Liver (tissue), 3 donors: Measurements from ENCODE around the gene XPNPEP1.

Experiments
- ATF3 ChIP-seq: IDR thresholded peaks from 2 replicates; pipeline ENCODE4 v1.6.1; 2016; ENCODE audit warnings: antibody characterized with exemption
- CTCF ChIP-seq: fragments of 150-350 bp; IDR thresholded peaks from 2 replicates; pipeline ENCODE4 v1.5.1; 2017; ENCODE audit warnings: improper control_type of control experiment, low read depth, low read length; ENCODE audit not compliant: missing input control
- EGR1 ChIP-seq, 2 donors: IDR thresholded peaks; 2 replicates each; pipeline ENCODE4 v1.6.1; 2016 to 2018; ENCODE audit warnings: antibody characterized with exemption in 2 of 2, low read depth in 2 of 2
- FOXA1 ChIP-seq: IDR thresholded peaks from 2 replicates; pipeline ENCODE4 v1.6.1; 2016; ENCODE audit warnings: antibody characterized with exemption
- GABPA ChIP-seq, 2 donors: IDR thresholded peaks in 1 of 2; conservative IDR thresholded peaks in 1 of 2; 2 replicates each; pipeline ENCODE4 v1.6.1; 2016; ENCODE audit warnings: antibody characterized with exemption in 2 of 2, mild to moderate bottlenecking in 1 of 2, moderate library complexity in 1 of 2
- HNF4G ChIP-seq: IDR thresholded peaks from 2 replicates; pipeline ENCODE4 v1.6.1; 2016; ENCODE audit warnings: antibody characterized with exemption
- JUND ChIP-seq, 2 donors: IDR thresholded peaks; 2 replicates each; pipeline ENCODE4 v1.6.1; 2016; ENCODE audit warnings: antibody characterized with exemption in 2 of 2
- MAX ChIP-seq: IDR thresholded peaks from 2 replicates; pipeline ENCODE4 v1.6.1; 2016; ENCODE audit warnings: antibody characterized with exemption
- RAD21 ChIP-seq, 2 donors: IDR thresholded peaks; 2 replicates each; pipeline ENCODE4 v1.6.1; 2016; ENCODE audit warnings: antibody characterized with exemption in 2 of 2, mild to moderate bottlenecking in 2 of 2
- REST ChIP-seq: IDR thresholded peaks from 2 replicates; pipeline ENCODE4 v1.6.1; 2016; ENCODE audit warnings: antibody characterized with exemption, mild to moderate bottlenecking
- RXRA ChIP-seq, 2 donors: IDR thresholded peaks; 2 replicates each; pipeline ENCODE4 v1.6.1; 2017 to 2018; ENCODE audit warnings: antibody characterized with exemption in 2 of 2, mild to moderate bottlenecking in 1 of 2
- TAF1 ChIP-seq: conservative IDR thresholded peaks from 2 replicates; pipeline ENCODE4 v1.6.1; 2016; ENCODE audit warnings: antibody characterized with exemption, mild to moderate bottlenecking
- YY1 ChIP-seq: IDR thresholded peaks from 2 replicates; pipeline ENCODE4 v1.6.1; 2016; ENCODE audit warnings: antibody characterized with exemption, mild to moderate bottlenecking
- ZBTB33 ChIP-seq: IDR thresholded peaks from 2 replicates; pipeline ENCODE4 v1.6.1; 2016; ENCODE audit warnings: antibody characterized with exemption
- donor health status: healthy.
- donor health status: healthy.

- TF ChIP-seq CTCF: no peak
- no peak for TF ChIP-seq MAX
- TF ChIP-seq ATF3: no peak
- no peak for TF ChIP-seq REST
- TF ChIP-seq YY1: no peak
- no peak for TF ChIP-seq RAD21 (IDR thresholded peaks at IDR 0.05)
- TF ChIP-seq TAF1: no peak
- TF ChIP-seq JUND (IDR thresholded peaks at IDR 0.05): no peak
- no peak for TF ChIP-seq EGR1 (IDR thresholded peaks at IDR 0.05; ENCODE audit: low read depth in 2 of 2)
- TF ChIP-seq RXRA (IDR thresholded peaks at IDR 0.05): no peak
- no peak for TF ChIP-seq ZBTB33
- TF ChIP-seq FOXA1: no peak
- no peak for TF ChIP-seq GABPA (IDR thresholded peaks at IDR 0.05 in 1 of 2, conservative IDR thresholded peaks at IDR 0.05 in 1 of 2)
- TF ChIP-seq HNF4G: no peak
Measured at GRCh38 chr10:109944613-109945012, 21.3 kb upstream of the XPNPEP1 start.
